ENCODE results near the gene ADD2.

The ADD2 gene

GRCh38 chr2:70729647-70730046, 38.4 kb downstream of the ADD2 start:
- Histone ChIP-seq H3K27ac (ENCODE audit: poor library complexity, severe bottlenecking) (no peak overlapping the region), H3K4me1 (ENCODE audit: insufficient read depth, poor library complexity, severe bottlenecking) (no peaks in the 10 kb centered on the region), H3K27me3 (ENCODE audit: insufficient read depth, poor library complexity, severe bottlenecking) (no peaks in the 10 kb centered on the region), H3K9me3 (ENCODE audit: severe bottlenecking) (no peaks in the 10 kb centered on the region), H3K4me3 (ENCODE audit: severe bottlenecking) (no peak overlapping the region), H3K36me3 (ENCODE audit: low read depth) (no peaks in the 10 kb centered on the region)
- TF ChIP-seq CTCF (IDR thresholded peaks at IDR 0.05; ENCODE audit: poor library complexity, severe bottlenecking): no peak
- DNase-seq (ENCODE audit: low spot score): no peak
- ATAC-seq (ENCODE audit: low read depth): no peak

- H3K27me3 ChIP-seq (ENCODE audit: insufficient read depth, poor library complexity, severe bottlenecking): no peaks in the 10 kb centered on the region
- ATAC-seq (ENCODE audit: low read depth): no peak
- no peak for TF ChIP-seq CTCF (IDR thresholded peaks at IDR 0.05; ENCODE audit: poor library complexity, severe bottlenecking)
- no peaks in the 10 kb centered on the region for H3K36me3 ChIP-seq (ENCODE audit: low read depth)
- H3K27ac ChIP-seq (ENCODE audit: poor library complexity, severe bottlenecking): no peak overlapping the region
- no peak for DNase-seq (ENCODE audit: low spot score)
- no peak overlapping the region for H3K4me3 ChIP-seq (ENCODE audit: severe bottlenecking)
- no peaks in the 10 kb centered on the region for H3K4me1 ChIP-seq (ENCODE audit: insufficient read depth, poor library complexity, severe bottlenecking)
- no peaks in the 10 kb centered on the region for H3K9me3 ChIP-seq (ENCODE audit: severe bottlenecking)
Observed at GRCh38 chr2:70728128-70728527, 39.9 kb downstream of the ADD2 start.

- no peak for TF ChIP-seq CTCF (IDR thresholded peaks at IDR 0.05; ENCODE audit: poor library complexity, severe bottlenecking)
- ATAC-seq (ENCODE audit: low read depth): peak; percentile 96
- no peak for DNase-seq (ENCODE audit: low spot score)
- Histone ChIP-seq H3K4me3 (ENCODE audit: severe bottlenecking) (no peak overlapping the region), H3K27me3 (ENCODE audit: insufficient read depth, poor library complexity, severe bottlenecking) (no peaks in the 10 kb centered on the region), H3K27ac (ENCODE audit: poor library complexity, severe bottlenecking) (no peak overlapping the region), H3K36me3 (ENCODE audit: low read depth) (no peaks in the 10 kb centered on the region), H3K9me3 (ENCODE audit: severe bottlenecking) (no peaks in the 10 kb centered on the region), H3K4me1 (ENCODE audit: insufficient read depth, poor library complexity, severe bottlenecking) (no peaks in the 10 kb centered on the region)
Observed at GRCh38 chr2:70726947-70727725, 40.9 kb downstream of the ADD2 start.

- no peak for DNase-seq (ENCODE audit: low spot score)
- no peak for TF ChIP-seq CTCF (IDR thresholded peaks at IDR 0.05; ENCODE audit: poor library complexity, severe bottlenecking)
- H3K4me1 ChIP-seq (ENCODE audit: insufficient read depth, poor library complexity, severe bottlenecking): no peaks in the 10 kb centered on the region
Observed at GRCh38 chr2:70725505-70725904, 42.5 kb downstream of the ADD2 start.

GRCh38 chr2:70724366-70724765, 43.6 kb downstream of the ADD2 start:
- H3K27ac ChIP-seq (ENCODE audit: poor library complexity, severe bottlenecking): no peak overlapping the region
- no peak overlapping the region for H3K4me3 ChIP-seq (ENCODE audit: severe bottlenecking)
- ATAC-seq (ENCODE audit: low read depth) (no peak), DNase-seq (ENCODE audit: low spot score) (no peak)
- H3K9me3 ChIP-seq (ENCODE audit: severe bottlenecking): no peaks in the 10 kb centered on the region
- no peaks in the 10 kb centered on the region for H3K27me3 ChIP-seq (ENCODE audit: insufficient read depth, poor library complexity, severe bottlenecking)
- no peaks in the 10 kb centered on the region for H3K36me3 ChIP-seq (ENCODE audit: low read depth)
- no peak for TF ChIP-seq CTCF (IDR thresholded peaks at IDR 0.05; ENCODE audit: poor library complexity, severe bottlenecking)
- H3K4me1 ChIP-seq (ENCODE audit: insufficient read depth, poor library complexity, severe bottlenecking): no peaks in the 10 kb centered on the region

More at GRCh38 chr2:70725505-70725904, 42.5 kb downstream of the ADD2 start:
- no peak overlapping the region for H3K4me3 ChIP-seq (ENCODE audit: severe bottlenecking)
- no peak overlapping the region for H3K27ac ChIP-seq (ENCODE audit: poor library complexity, severe bottlenecking)
- no peaks in the 10 kb centered on the region for H3K27me3 ChIP-seq (ENCODE audit: insufficient read depth, poor library complexity, severe bottlenecking)
- H3K9me3 ChIP-seq (ENCODE audit: severe bottlenecking): no peaks in the 10 kb centered on the region
- H3K36me3 ChIP-seq (ENCODE audit: low read depth): no peaks in the 10 kb centered on the region
- ATAC-seq (ENCODE audit: low read depth): no peak
